NT2/D1 (cell line): ENCODE measurements around the gene ATP13A3.

Experiments
- SUZ12 ChIP-seq: IDR thresholded peaks from 2 replicates; pipeline ENCODE4 v1.6.1; 2011; ENCODE audit not compliant: insufficient read length, insufficient read depth; ENCODE audit errors: extremely low read depth
- YY1 ChIP-seq: IDR thresholded peaks from 2 replicates; pipeline ENCODE4 v1.6.1; 2011; ENCODE audit not compliant: insufficient read length, insufficient read depth
- ZNF274 ChIP-seq: IDR thresholded peaks from 2 replicates; pipeline ENCODE4 v1.6.1; 2011; ENCODE audit warnings: mild to moderate bottlenecking, low read depth, low read length

DNA sequence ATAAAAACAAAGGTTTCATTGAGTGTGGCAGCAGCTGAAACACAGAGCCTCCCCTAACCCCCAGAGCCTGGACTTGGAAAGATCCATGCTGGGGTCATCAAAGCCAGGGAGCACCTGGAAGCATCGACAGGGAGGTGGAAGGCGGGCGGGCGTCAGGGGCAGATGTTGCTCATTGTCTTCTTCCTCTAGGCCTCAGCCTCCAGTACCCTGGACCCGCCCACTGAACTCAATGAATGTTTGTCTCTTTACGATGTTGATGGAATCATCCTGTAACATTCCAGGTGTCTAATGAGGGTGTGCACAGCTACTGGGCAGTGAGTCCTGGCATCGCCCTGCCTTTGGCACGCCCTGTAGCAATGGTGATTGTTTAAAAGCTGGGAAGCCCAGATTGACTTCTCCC, 97.5 kb downstream of the ATP13A3 start:
- TF ChIP-seq YY1, result no peak
- no peak for TF ChIP-seq SUZ12
- TF ChIP-seq ZNF274, result no peak
